ENCODE data around the gene SRGN. TPM values are rescaled to one million over a fixed set of nuclear protein-coding genes. Genes with fewer than 3 reads are reported as not detected.

SRGN gene
- total and polyA plus RNA-seq, 2 donors (not counting 1 experiment from before 2014, with no cell fraction given): 83.9 to 363 TPM

DNA sequence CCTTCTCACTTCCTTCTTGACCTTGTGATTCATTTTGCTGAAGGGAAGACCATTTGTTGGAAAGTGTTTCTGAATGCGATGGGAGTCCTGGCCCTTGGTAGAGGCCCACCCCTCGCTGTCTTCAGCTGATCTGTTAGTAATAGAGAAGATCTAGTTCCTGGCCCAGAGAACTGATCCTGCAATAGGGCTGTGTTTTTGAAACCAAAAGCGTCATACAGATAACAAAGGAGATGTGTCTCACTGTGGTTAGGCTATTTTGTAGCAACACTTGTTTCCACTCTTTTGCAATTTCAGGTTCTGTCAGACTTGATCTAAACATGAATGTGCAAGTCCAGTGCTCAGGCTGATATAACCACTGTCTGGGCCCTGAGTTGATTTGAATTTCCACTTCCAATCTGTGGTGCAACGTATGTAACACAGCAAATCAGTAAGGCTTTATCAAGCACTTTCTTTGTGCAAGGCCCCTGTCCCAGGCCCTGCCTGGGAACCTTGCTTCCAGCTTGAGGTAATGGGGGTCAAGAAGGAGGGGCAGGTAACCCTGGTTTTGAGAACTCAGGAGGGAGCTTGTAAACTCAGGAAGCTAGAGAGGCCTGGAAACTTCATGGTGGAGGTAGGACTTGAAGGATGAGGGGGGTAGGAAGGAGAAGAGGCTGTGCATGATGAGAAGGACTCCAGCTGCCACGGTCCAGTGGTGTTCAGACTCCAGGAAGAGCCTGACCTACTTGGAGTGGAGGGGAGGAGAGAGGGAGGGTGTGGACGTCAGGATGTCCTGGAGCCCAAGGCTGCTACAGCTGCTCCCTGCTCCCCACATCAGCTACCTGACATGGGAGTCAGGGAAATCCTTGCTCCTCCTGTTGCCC lies 42.2 kb upstream of the SRGN start:
- no peak overlapping the region for H3K4me2 ChIP-seq (ENCODE audit: extremely low read depth, insufficient read depth, low read length)
- no peak for TF ChIP-seq EZH2 (IDR thresholded peaks at IDR 0.05; ENCODE audit: low read length, missing control alignments)
- TF ChIP-seq, protein P1, sequence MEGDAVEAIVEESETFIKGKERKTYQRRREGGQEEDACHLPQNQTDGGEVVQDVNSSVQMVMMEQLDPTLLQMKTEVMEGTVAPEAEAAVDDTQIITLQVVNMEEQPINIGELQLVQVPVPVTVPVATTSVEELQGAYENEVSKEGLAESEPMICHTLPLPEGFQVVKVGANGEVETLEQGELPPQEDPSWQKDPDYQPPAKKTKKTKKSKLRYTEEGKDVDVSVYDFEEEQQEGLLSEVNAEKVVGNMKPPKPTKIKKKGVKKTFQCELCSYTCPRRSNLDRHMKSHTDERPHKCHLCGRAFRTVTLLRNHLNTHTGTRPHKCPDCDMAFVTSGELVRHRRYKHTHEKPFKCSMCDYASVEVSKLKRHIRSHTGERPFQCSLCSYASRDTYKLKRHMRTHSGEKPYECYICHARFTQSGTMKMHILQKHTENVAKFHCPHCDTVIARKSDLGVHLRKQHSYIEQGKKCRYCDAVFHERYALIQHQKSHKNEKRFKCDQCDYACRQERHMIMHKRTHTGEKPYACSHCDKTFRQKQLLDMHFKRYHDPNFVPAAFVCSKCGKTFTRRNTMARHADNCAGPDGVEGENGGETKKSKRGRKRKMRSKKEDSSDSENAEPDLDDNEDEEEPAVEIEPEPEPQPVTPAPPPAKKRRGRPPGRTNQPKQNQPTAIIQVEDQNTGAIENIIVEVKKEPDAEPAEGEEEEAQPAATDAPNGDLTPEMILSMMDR (conservative IDR thresholded peaks at IDR 0.05 in 1 of 2, IDR thresholded peaks at IDR 0.05 in 1 of 2; ENCODE audit: low read depth in 1 of 2, low read length in 2 of 2): no peak
- H3K27ac ChIP-seq (ENCODE audit: insufficient read depth, low read length): no peak overlapping the region
- no peaks in the 10 kb centered on the region for H4K20me1 ChIP-seq (ENCODE audit: control insufficient read depth, extremely low read depth, insufficient read depth, low read length)
- H2AFZ ChIP-seq (ENCODE audit: low read length): no peak overlapping the region
- peak; percentile 41 to 67 for DNase-seq (ENCODE audit: low read depth in 2 of 2)
- H3K27me3 ChIP-seq (ENCODE audit: control insufficient read depth, insufficient read depth, low read length): no peaks in the 10 kb centered on the region
- no peak overlapping the region for H3K4me3 ChIP-seq (replicated peaks in 1 of 4; ENCODE audit: control extremely low read depth in 1 of 4, insufficient read depth in 1 of 4, low read depth in 3 of 4, low read length in 4 of 4)
- H3K36me3 ChIP-seq (ENCODE audit: control insufficient read depth, insufficient read depth, low read length): no peaks in the 10 kb centered on the region
- no peak overlapping the region for H3K9ac ChIP-seq (ENCODE audit: insufficient read depth, low read length)
- no peaks in the 10 kb centered on the region for H3K9me3 ChIP-seq (ENCODE audit: control insufficient read depth, insufficient read depth, low read depth, low read length)
- H3K79me2 ChIP-seq (ENCODE audit: control insufficient read depth, insufficient read depth, low read length): no peaks in the 10 kb centered on the region
- peaks cover 2% of the 10 kb centered on the region for H3K4me1 ChIP-seq (ENCODE audit: control insufficient read depth, extremely low read depth, insufficient read depth, low read length)

- Histone ChIP-seq H3K27me3 (ENCODE audit: control insufficient read depth, insufficient read depth, low read length) (no peaks in the 10 kb centered on the region), H3K9ac (ENCODE audit: insufficient read depth, low read length) (no peak overlapping the region), H4K20me1 (ENCODE audit: control insufficient read depth, extremely low read depth, insufficient read depth, low read length) (no peaks in the 10 kb centered on the region), H3K4me1 (ENCODE audit: control insufficient read depth, extremely low read depth, insufficient read depth, low read length) (peaks cover 2% of the 10 kb centered on the region), H3K4me2 (ENCODE audit: extremely low read depth, insufficient read depth, low read length) (no peak overlapping the region), H3K4me3 (replicated peaks in 1 of 4; ENCODE audit: control extremely low read depth in 1 of 4, insufficient read depth in 1 of 4, low read depth in 3 of 4, low read length in 4 of 4) (no peak overlapping the region), H3K79me2 (ENCODE audit: control insufficient read depth, insufficient read depth, low read length) (no peaks in the 10 kb centered on the region), H3K9me3 (ENCODE audit: control insufficient read depth, insufficient read depth, low read depth, low read length) (no peaks in the 10 kb centered on the region), H2AFZ (ENCODE audit: low read length) (no peak overlapping the region), H3K36me3 (ENCODE audit: control insufficient read depth, insufficient read depth, low read length) (no peaks in the 10 kb centered on the region), H3K27ac (ENCODE audit: insufficient read depth, low read length) (no peak overlapping the region)
- TF ChIP-seq EZH2 (IDR thresholded peaks at IDR 0.05; ENCODE audit: low read length, missing control alignments): no peak
- TF ChIP-seq, protein P1 (conservative IDR thresholded peaks at IDR 0.05 in 1 of 2, IDR thresholded peaks at IDR 0.05 in 1 of 2; ENCODE audit: low read depth in 1 of 2, low read length in 2 of 2): no peak
- DNase-seq (ENCODE audit: low read depth in 2 of 2): peak in 1 of 2 donors; percentile 21
These were observed 40.6 kb upstream of the SRGN start for GRCh38 chr10:69047111-69047832.

- peak in 1 of 2 donors; percentile 72 for DNase-seq (ENCODE audit: low read depth in 2 of 2)
- Histone ChIP-seq H3K4me1 (ENCODE audit: control insufficient read depth, extremely low read depth, insufficient read depth, low read length) (peaks cover 2% of the 10 kb centered on the region), H3K27ac (ENCODE audit: insufficient read depth, low read length) (no peak overlapping the region), H2AFZ (ENCODE audit: low read length) (peak overlapping the region; percentile 26), H3K9me3 (ENCODE audit: control insufficient read depth, insufficient read depth, low read depth, low read length) (no peaks in the 10 kb centered on the region), H3K27me3 (ENCODE audit: control insufficient read depth, insufficient read depth, low read length) (no peaks in the 10 kb centered on the region), H3K79me2 (ENCODE audit: control insufficient read depth, insufficient read depth, low read length) (no peaks in the 10 kb centered on the region), H3K4me2 (ENCODE audit: extremely low read depth, insufficient read depth, low read length) (no peak overlapping the region), H3K36me3 (ENCODE audit: control insufficient read depth, insufficient read depth, low read length) (no peaks in the 10 kb centered on the region), H3K4me3 (replicated peaks in 1 of 4; ENCODE audit: control extremely low read depth in 1 of 4, insufficient read depth in 1 of 4, low read depth in 3 of 4, low read length in 4 of 4) (no peak overlapping the region), H3K9ac (ENCODE audit: insufficient read depth, low read length) (no peak overlapping the region), H4K20me1 (ENCODE audit: control insufficient read depth, extremely low read depth, insufficient read depth, low read length) (no peaks in the 10 kb centered on the region)
- TF ChIP-seq, protein P1 (conservative IDR thresholded peaks at IDR 0.05 in 1 of 2, IDR thresholded peaks at IDR 0.05 in 1 of 2; ENCODE audit: low read depth in 1 of 2, low read length in 2 of 2): no peak
- TF ChIP-seq EZH2 (IDR thresholded peaks at IDR 0.05; ENCODE audit: low read length, missing control alignments): no peak
These were observed 39.8 kb upstream of the SRGN start for GRCh38 chr10:69048103-69048502.
